Measurements from ENCODE around the gene EPAS1. TPM values are rescaled to one million over a fixed set of nuclear protein-coding genes. Genes with fewer than 3 reads are reported as not detected.

Gene EPAS1
- total RNA-seq, 2 donors from 2014 or later, result 517 to 667 TPM

DNA sequence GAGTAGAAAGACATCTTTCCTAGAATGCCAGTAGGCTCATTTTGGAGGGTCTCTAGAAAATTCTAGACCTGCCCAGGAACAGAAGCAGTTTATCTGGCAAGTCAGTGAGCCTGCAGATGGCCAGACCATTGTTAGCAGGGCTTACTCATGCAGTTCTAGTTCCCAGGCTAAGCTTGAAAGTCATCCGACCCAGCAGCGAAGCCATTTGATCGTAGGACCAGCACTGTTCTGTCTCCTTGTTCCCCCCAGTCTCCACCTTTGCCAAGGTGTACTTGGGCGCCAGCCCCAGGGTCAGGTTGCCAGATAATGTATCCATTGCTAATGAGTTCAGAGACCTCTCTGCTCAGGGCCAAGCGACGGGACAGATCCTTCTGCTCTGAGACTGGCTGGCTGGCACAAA, 70.1 kb downstream of the EPAS1 start:
- no peaks in the 10 kb centered on the region for H3K9me3 ChIP-seq
- no peaks in the 10 kb centered on the region for H3K27me3 ChIP-seq (replicated peaks; ENCODE audit: insufficient read depth)
- H3K4me1 ChIP-seq (ENCODE audit: control insufficient read depth in 1 of 2, low read depth in 2 of 2), result peaks cover 3 to 34% of the 10 kb centered on the region in 2 donors
- H3K27ac ChIP-seq, result no peak overlapping the region
- no peak for DNase-seq (ENCODE audit: low spot score)
- TF ChIP-seq, protein P1, sequence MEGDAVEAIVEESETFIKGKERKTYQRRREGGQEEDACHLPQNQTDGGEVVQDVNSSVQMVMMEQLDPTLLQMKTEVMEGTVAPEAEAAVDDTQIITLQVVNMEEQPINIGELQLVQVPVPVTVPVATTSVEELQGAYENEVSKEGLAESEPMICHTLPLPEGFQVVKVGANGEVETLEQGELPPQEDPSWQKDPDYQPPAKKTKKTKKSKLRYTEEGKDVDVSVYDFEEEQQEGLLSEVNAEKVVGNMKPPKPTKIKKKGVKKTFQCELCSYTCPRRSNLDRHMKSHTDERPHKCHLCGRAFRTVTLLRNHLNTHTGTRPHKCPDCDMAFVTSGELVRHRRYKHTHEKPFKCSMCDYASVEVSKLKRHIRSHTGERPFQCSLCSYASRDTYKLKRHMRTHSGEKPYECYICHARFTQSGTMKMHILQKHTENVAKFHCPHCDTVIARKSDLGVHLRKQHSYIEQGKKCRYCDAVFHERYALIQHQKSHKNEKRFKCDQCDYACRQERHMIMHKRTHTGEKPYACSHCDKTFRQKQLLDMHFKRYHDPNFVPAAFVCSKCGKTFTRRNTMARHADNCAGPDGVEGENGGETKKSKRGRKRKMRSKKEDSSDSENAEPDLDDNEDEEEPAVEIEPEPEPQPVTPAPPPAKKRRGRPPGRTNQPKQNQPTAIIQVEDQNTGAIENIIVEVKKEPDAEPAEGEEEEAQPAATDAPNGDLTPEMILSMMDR (IDR thresholded peaks at IDR 0.05), result no peak
- H3K4me3 ChIP-seq, result no peak overlapping the region
- H3K36me3 ChIP-seq, result peaks cover 32% of the 10 kb centered on the region
- ATAC-seq (ENCODE audit: insufficient number of reproducible peaks, low FRiP score, low read depth), result no peak

DNA sequence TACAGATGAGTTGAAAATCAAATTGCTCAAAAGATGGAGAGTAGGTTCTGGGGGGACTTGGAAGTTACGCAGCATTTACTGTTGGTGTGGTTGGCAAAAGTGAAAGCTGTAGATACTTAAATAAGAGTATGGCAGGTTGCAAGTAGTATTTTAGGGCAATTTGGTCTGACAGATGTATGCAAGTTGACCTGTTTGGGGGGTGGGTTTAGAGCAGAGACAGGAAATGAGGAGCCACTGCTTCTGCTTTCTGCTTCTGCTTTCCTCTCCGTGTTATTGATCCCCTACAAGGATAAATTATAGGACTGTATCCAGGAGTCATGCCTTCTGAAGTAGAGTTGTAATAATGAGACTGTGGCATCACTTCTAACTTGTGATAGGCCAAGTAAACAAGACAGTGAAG, 71.2 kb downstream of the EPAS1 start:
- peaks cover 40% of the 10 kb centered on the region for H3K36me3 ChIP-seq
- H3K4me1 ChIP-seq (ENCODE audit: control insufficient read depth in 1 of 2, low read depth in 2 of 2), result peaks cover 0 to 23% of the 10 kb centered on the region in 2 donors
- DNase-seq (ENCODE audit: low spot score) (no peak), ATAC-seq (ENCODE audit: insufficient number of reproducible peaks, low FRiP score, low read depth) (no peak)
- TF ChIP-seq, protein P1 (IDR thresholded peaks at IDR 0.05), result no peak
- no peaks in the 10 kb centered on the region for H3K27me3 ChIP-seq (replicated peaks; ENCODE audit: insufficient read depth)
- no peaks in the 10 kb centered on the region for H3K9me3 ChIP-seq
- no peak overlapping the region for H3K4me3 ChIP-seq
- no peak overlapping the region for H3K27ac ChIP-seq

DNA sequence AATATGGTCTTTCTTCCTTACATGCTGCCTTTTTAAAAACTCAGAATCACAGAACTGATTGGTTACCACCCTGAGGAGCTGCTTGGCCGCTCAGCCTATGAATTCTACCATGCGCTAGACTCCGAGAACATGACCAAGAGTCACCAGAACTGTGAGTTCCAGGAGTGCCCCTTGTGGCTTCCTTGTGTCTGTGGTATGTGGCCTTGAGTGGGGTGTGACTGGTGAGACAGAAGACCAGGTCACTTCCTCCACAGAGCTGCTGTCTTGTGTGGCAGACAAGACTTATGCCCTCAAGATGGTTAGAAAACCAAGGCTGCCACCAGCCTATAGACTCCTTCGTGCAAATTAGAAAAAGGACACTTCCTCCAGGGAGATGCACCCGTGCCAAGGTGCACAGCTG, 72.6 kb downstream of the EPAS1 start:
- H3K4me1 ChIP-seq (ENCODE audit: control insufficient read depth in 1 of 2, low read depth in 2 of 2), result peaks cover 0 to 13% of the 10 kb centered on the region in 2 donors
- no peak overlapping the region for H3K27ac ChIP-seq
- peaks cover 49% of the 10 kb centered on the region for H3K36me3 ChIP-seq
- H3K9me3 ChIP-seq, result no peaks in the 10 kb centered on the region
- no peak overlapping the region for H3K4me3 ChIP-seq
- DNase-seq (ENCODE audit: low spot score), result no peak
- no peaks in the 10 kb centered on the region for H3K27me3 ChIP-seq (replicated peaks; ENCODE audit: insufficient read depth)
- ATAC-seq (ENCODE audit: insufficient number of reproducible peaks, low FRiP score, low read depth), result no peak
- TF ChIP-seq, protein P1 (IDR thresholded peaks at IDR 0.05), result no peak

DNA sequence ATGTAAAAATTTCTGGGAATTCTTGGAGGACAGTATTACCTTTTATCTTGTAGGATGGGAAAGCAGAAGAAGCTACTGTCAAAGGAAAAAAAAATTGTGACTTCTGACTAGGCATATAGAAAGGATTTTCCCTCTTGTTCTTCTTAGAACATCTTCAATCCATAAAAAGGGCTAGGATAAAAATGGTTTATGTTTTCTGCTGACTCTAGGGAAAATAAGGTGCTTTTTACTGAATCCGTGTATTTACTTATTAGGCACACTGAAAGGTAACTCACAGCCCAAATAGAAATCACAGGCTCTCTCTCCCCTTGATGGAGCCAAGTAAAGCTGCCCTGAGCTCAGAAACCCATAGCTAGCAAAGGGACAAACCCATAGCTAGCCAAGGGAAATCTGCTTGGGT, 74.6 kb downstream of the EPAS1 start:
- Histone ChIP-seq H3K27ac (no peak overlapping the region), H3K9me3 (no peaks in the 10 kb centered on the region), H3K36me3 (peaks cover 59% of the 10 kb centered on the region), H3K27me3 (replicated peaks; ENCODE audit: insufficient read depth) (no peaks in the 10 kb centered on the region), H3K4me1 (ENCODE audit: control insufficient read depth in 1 of 2, low read depth in 2 of 2) (peaks cover 3 to 8% of the 10 kb centered on the region in 2 donors), H3K4me3 (no peak overlapping the region)
- DNase-seq (ENCODE audit: low spot score), result no peak
- ATAC-seq (ENCODE audit: insufficient number of reproducible peaks, low FRiP score, low read depth), result no peak
- TF ChIP-seq, protein P1 (IDR thresholded peaks at IDR 0.05), result no peak

DNA sequence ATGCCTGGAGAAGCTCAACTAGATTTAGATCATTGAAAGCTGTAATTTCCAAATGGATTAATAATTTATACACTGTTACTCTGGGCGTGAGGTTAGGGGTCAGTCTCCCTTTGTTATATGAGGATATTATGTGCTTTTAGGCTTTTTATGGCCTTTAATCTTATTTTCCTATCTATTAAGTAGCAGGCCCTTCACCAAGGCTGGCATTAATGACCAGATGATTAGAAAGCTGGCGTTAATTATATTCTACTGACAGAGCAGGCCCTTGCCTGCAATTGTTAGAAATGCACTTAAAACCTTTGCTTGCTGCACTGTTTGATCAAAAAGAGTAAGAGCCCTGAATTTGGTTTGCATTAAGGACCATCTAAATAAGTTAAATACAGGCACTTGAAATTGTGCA, 75.3 kb downstream of the EPAS1 start:
- ATAC-seq (ENCODE audit: insufficient number of reproducible peaks, low FRiP score, low read depth) (no peak), DNase-seq (ENCODE audit: low spot score) (no peak)
- Histone ChIP-seq H3K4me1 (ENCODE audit: control insufficient read depth in 1 of 2, low read depth in 2 of 2) (peaks cover 7 to 14% of the 10 kb centered on the region in 2 donors), H3K36me3 (peaks cover 60% of the 10 kb centered on the region), H3K27ac (no peak overlapping the region), H3K27me3 (replicated peaks; ENCODE audit: insufficient read depth) (no peaks in the 10 kb centered on the region), H3K4me3 (no peak overlapping the region), H3K9me3 (no peaks in the 10 kb centered on the region)
- TF ChIP-seq, protein P1 (IDR thresholded peaks at IDR 0.05), result no peak

All from thoracic aorta (tissue), 2 donors.